ENCODE data around the gene MAGI3.
"Not testable (repeated sequence)": the region's sequence is repeated elsewhere in the genome, so short reads cannot be mapped to it uniquely, and the experiment has no call there.

Gene MAGI3

GRCh38 chr1:113444857-113445256 is 54.5 kb downstream of the MAGI3 start:
- DNase-seq (ENCODE audit: low spot score), result no peak

GRCh38 chr1:113451710-113452109 is 61.4 kb downstream of the MAGI3 start:
- DNase-seq (ENCODE audit: low spot score), result no peak

GRCh38 chr1:113452921-113453770 is 62.8 kb downstream of the MAGI3 start:
- peak; percentile 20 for DNase-seq (ENCODE audit: low spot score)

GRCh38 chr1:113453771-113454083 is 63.4 kb downstream of the MAGI3 start:
- DNase-seq (ENCODE audit: low spot score), result no peak

DNA sequence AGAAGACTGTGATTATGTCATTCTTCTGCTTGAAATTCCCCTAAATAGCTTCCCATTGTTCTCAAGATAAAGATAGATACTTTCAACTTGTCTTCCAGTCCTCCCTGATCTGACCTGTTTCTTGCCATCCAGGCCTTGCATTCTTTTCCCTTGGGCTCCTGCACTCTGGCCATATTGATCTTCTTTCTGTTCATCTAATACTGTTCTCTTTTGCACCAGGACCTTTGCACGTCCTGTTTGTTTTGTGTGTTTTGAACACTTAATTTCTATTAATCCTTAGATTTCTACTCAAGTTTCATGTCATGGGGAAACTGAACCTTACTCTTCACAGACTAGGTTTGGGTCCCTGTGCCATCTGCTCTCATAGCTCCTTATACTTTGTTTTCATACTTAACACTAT is 65.1 kb downstream of the MAGI3 start:
- DNase-seq (ENCODE audit: low spot score), result no peak

GRCh38 chr1:113456967-113457366 is 66.7 kb downstream of the MAGI3 start:
- peak; percentile 84 for DNase-seq (ENCODE audit: low spot score)

GRCh38 chr1:113459279-113459678 is 69.0 kb downstream of the MAGI3 start:
- DNase-seq (ENCODE audit: low spot score), result peak; percentile 21

DNA sequence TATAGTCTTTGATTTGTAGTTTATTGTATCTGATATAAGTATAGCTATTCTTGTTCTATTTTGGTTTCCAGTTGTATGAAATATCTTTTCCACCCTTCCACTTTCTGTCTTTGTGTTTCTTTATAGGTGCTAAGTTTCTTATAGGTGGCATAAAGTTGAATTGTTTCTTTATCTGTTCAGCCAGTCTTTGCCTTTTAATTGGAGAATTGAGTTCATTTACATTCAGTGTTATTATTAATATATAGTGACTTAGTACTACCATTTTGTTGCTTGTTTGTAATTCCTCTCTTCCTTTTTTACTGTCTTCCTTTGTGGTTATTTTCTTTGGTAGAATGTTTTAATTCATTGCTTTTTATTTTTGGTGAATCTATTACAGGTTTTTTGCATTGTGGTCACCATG is 77.7 kb downstream of the MAGI3 start:
- no peak for DNase-seq (ENCODE audit: low spot score)

GRCh38 chr1:113478427-113479195 is 88.3 kb downstream of the MAGI3 start:
- not testable (repeated sequence) for DNase-seq (ENCODE audit: low spot score)

GRCh38 chr1:113479713-113480676 is 89.7 kb downstream of the MAGI3 start:
- no peak for DNase-seq (ENCODE audit: low spot score)

DNA sequence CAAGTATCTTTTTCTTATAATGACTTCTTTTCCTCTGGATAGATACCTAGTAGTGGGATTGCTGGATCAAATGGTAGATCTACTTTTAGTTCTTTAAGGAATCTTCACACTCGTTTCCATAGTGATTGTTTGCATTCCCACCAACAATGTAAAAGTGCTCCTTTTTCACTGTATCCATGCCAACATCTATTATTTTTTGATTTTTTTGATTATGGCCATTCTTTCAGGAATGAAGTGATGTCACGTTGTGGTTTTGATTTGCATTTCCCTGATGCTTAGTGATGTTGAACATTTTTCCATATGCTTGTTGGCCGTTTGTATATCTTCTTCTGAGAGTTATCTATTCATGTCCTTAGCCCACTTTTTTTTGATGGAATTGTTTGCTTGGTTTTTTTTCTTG is 94.8 kb downstream of the MAGI3 start:
- DNase-seq (ENCODE audit: low spot score), result not testable (repeated sequence)

DNA sequence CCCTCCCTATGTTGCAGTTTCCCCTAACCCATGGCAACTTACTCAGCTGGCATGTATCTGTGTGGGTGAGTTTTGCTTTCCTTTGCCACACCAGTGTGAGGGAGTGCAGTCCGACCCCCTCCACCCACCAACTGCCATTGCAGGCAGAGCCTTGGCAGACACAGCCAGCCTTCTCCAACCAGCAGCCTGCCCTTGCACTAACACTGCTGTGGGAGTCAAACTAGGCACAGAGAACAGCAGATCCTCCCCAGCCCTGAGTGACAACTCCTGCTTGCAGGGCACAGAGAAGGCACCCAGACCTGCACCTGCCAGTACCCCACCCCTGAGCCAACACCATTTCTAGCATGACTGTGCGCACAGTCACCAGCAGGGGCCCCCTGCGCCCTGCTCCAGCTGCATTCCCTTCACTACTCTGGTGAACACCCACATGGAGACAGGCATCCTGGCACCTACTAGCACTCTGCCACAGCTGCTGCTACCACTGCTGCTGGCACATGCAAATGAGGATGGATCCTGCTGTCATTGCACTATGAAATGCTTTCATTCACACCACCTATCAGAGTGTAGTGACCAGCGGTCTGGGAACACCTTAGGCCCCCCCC is 98.4 kb downstream of the MAGI3 start:
- no peak for DNase-seq (ENCODE audit: low spot score)

DNA sequence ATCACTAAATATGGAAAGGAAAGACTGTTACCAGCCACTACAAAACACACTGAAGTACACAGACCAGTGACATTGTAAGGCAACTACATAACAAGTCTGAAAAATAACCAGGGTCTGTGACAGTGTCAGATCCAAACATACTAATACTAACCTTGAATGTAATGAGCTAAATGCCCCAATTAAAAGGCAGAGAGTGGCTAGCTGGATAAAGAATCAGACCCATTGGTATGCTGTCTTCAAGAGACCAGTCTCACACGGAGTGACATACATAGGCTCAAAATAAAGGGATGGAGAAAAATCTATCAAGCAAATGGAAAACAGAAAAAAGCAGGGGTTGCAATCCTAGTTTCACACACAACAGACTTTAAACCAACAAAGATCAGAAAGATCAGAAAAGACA is 100.1 kb downstream of the MAGI3 start:
- no peak for DNase-seq (ENCODE audit: low spot score)

- no peak for DNase-seq (ENCODE audit: low spot score)
Observed at GRCh38 chr1:113493533-113493932, 103.2 kb downstream of the MAGI3 start.

DNA sequence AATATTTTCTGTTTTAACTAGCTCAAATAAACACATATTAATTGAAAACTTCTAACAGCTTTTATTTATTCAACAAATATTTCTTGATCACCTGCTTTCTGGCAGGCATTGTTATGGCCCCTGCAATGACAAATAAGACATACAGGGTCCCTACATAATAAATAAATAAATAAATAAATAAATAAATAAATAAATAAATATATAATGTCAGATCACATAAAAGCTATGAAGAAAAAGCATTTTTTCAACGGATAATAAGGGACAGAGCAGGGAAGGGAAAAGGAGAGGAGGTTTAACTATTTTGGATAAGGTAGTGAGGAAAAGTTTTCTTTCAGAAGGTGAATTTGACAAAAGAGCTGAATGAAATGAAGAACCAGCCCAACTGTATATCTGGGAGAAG is 115.0 kb downstream of the MAGI3 start:
- DNase-seq (ENCODE audit: low spot score), result no peak

GRCh38 chr1:113507552-113508214 is 117.4 kb downstream of the MAGI3 start:
- no peak for DNase-seq (ENCODE audit: low spot score)

DNA sequence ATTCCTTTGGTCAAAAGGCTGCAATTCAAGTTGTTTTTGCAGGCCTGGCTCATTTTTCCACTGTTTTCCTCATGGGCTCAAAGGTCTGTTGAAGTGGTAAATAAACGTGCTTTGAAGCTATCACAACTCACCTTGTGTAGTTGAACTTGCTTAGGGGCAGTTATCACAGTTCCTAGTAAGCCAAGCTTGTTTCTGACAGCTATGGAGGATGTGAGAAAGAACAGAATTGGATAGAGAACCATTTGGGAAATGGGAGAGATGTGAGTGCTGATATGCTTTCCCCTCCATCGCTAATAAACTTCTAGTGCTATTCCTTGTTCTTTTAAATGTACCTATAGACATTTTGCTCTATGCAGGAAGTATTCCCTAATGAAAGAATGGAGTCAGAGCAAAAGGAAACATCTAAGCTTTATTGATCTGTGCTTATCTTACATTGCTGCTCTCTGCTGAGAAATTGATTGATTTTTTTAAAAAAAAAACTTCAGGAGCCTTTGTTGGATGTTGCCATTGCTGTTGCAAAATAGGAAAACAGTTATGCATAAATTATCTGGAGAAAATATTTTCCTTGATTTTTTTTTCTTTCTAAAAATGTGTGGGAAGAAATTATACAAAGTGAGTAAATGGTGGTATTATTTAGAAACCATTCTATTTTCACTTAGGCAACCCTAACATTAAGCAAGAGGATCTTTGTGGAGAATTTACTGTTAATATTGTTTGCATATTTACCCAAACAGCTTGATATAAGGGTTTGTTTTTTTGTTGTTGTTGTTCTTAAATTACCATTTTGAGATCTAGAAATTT is 118.2 kb downstream of the MAGI3 start:
- DNase-seq (ENCODE audit: low spot score), result no peak

DNA sequence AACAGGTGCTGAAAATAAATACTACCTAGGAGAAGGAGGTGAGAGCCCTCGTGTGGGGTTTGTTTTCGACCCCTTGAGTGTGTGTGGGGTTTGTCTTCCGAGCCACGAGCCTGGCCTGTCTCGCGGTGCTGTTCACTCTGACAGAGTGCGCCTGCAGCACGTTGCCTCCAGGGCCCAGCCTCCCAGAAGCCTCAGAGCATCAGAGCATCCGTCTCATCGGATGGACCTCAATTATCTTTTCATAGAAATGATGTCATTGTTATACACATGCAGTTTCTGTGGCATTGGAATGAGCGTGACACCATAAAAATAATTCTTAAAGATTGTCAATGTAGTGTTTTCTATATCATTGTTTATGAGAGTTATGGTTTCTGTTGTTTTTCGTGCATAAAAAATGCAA is 119.5 kb downstream of the MAGI3 start:
- not testable (repeated sequence) for DNase-seq (ENCODE audit: low spot score)

DNA sequence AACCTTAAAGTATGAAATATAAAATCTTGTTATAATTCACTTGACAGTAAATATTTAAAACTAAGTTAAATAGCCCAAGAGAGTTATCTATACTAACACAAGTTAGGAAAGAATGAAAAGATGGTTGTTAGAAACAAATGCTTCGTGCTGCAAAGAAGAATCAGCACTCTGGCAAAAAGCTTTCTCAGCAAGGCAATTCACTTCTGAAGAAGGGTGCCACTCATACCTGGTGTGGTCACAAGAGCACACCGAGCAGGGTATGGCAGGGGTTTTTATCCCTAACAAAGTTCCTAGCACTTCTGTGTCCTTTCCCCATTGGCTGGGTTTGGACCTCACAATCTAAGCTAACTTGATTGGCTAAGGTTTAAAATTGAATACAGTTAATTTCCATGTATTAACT is 121.0 kb downstream of the MAGI3 start:
- no peak for DNase-seq (ENCODE audit: low spot score)

- no peak for DNase-seq (ENCODE audit: low spot score)
Observed at GRCh38 chr1:113515498-113515897, 125.2 kb downstream of the MAGI3 start.

DNA sequence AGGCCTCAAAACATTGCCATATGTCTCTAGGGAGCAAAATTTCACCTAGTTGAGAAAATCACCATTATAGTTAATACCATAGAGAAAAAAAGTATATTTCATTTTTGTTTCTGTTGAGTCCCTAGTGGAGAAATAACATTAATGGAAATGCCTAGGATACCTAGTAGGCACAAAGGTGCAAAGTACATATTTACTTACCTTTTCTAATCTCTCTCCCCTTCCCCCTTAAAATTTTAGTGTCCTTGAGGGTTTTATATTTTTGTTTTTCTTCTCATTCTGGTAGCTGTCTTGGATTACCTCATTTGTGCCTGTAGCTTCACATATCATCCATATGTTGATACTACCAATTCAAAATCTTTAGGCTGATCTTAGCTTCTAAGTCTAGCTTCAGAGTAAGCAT is 127.0 kb downstream of the MAGI3 start:
- no peak for DNase-seq (ENCODE audit: low spot score)

Measured in GM03348 (cell line).